Panc1 (cell line): Measurements from ENCODE around the gene CD99. TPM values are rescaled to one million over a fixed set of nuclear protein-coding genes. Genes with fewer than 3 reads are reported as not detected.
"Not testable (repeated sequence)": the region's sequence is repeated elsewhere in the genome, so short reads cannot be mapped to it uniquely, and the experiment has no call there.

ENCODE experiments used
- ATAC-seq: fragments of 200-7000 bp; cut with Tn5 transposase; 2 replicates; pipeline ENCODE4 v1.9.1; 2020; ENCODE audit warnings: mild to moderate bottlenecking, moderate library complexity
- BruUV-seq: library from RNA; stranded (reverse); fragments of 400-500 nt; replicated peaks from 2 replicates; lab custom pipeline; 2021; lab: Mats Ljungman, UMichigan
- CTCF ChIA-PET: fragments of 300-600 bp; sonication (Branson Sonifier 250); formaldehyde crosslinking; loops from one replicate; lab custom pipeline; 2022; ENCODE audit warnings: antibody characterized with exemption; lab: Charles Lee
- POLR2A ChIA-PET: fragments of 300-600 bp; sonication (Branson Sonifier 250); formaldehyde crosslinking; loops from one replicate; lab custom pipeline; 2022; ENCODE audit warnings: antibody characterized with exemption; lab: Charles Lee
- DNase-seq: peaks from one replicate; pipeline ENCODE4 v3.0.0-alpha.2; 2010; ENCODE audit warnings: low read depth, low spot score
- H3K27ac ChIP-seq: 2 replicates; pipeline ENCODE4 v1.5.1; 2011; ENCODE audit warnings: mild to moderate bottlenecking, low read length, inconsistent platforms
- H3K27me3 ChIP-seq: fragments of 200-500 bp; sonication (Bioruptor generic); 2 replicates; pipeline ENCODE4 v1.6.0; 2014; ENCODE audit warnings: low read length, inconsistent platforms; ENCODE audit not compliant: control insufficient read depth, insufficient read depth
- H3K36me3 ChIP-seq: fragments of 200-500 bp; sonication (Bioruptor generic); 2 replicates; pipeline ENCODE4 v1.5.1; 2014; ENCODE audit warnings: inconsistent platforms, mild to moderate bottlenecking, low read length, moderate library complexity; ENCODE audit not compliant: control insufficient read depth, insufficient read depth
- H3K4me1 ChIP-seq: 2 replicates; pipeline ENCODE4 v1.5.1; 2011; ENCODE audit warnings: inconsistent platforms, mild to moderate bottlenecking, low read length, moderate library complexity; ENCODE audit not compliant: control insufficient read depth, insufficient read depth
- H3K4me3 ChIP-seq, 2 experiments: 2 replicates each; pipeline ENCODE4 v1.5.1; 2011 to 2012; ENCODE audit warnings: low read depth in 2 of 2, low read length in 2 of 2, mild to moderate bottlenecking in 2 of 2, inconsistent platforms in 1 of 2, moderate library complexity in 1 of 2
- H3K9me3 ChIP-seq: fragments of 200-500 bp; sonication (Bioruptor generic); 2 replicates; pipeline ENCODE4 v1.5.1; 2014; ENCODE audit warnings: low read depth, mild to moderate bottlenecking, inconsistent platforms, low read length, moderate library complexity; ENCODE audit not compliant: control insufficient read depth, insufficient read depth
- POLR2AphosphoS5 ChIP-seq: IDR thresholded peaks from 2 replicates; pipeline ENCODE4 v1.6.1; 2012; ENCODE audit warnings: mild to moderate bottlenecking, low read depth, low read length, moderate library complexity
- SIN3A ChIP-seq: IDR thresholded peaks from 2 replicates; pipeline ENCODE4 v1.6.1; 2012; ENCODE audit warnings: low read depth, mild to moderate bottlenecking, low read length, moderate library complexity, borderline replicate concordance; ENCODE audit not compliant: insufficient read depth
- TCF7L2 ChIP-seq: IDR thresholded peaks from 2 replicates; pipeline ENCODE4 v1.6.1; 2011; ENCODE audit warnings: mild to moderate bottlenecking, low read depth, low read length, inconsistent platforms
- in situ Hi-C: cut with HindIII; loops from 2 replicates; pipeline ENCODE4 v1.10.0; 2016; ENCODE audit warnings: low sequenced_read_pairs, low pct_unique_long_range_greater_than_20kb
- intact Hi-C: fragments of 100-400 bp; cut with micrococcal nuclease; formaldehyde crosslinking; loops from one replicate; pipeline ENCODE4 v1.10.0; 2022; ENCODE audit not compliant: unreplicated experiment
- total RNA-seq: library from RNA; stranded (reverse); gene quantifications from one replicate; pipeline ENCODE4 v1.2.1, GENCODE V29; 2021; ENCODE audit not compliant: unreplicated experiment
- TF ChIP-seq, protein P1 (sequence below), 2 experiments: IDR thresholded peaks; 2 replicates each; pipeline ENCODE4 v1.6.1; 2011 to 2012; ENCODE audit warnings: low read depth in 2 of 2, control low read depth in 1 of 2, low read length in 1 of 2, mild to moderate bottlenecking in 1 of 2, moderate library complexity in 1 of 2; ENCODE audit not compliant: insufficient read depth in 1 of 2
- TF ChIP-seq, protein P2 (sequence below): fragments of 450-650 bp; IDR thresholded peaks from 2 replicates; pipeline ENCODE4 v1.5.1; 2017; ENCODE audit warnings: mild to moderate bottlenecking

The CD99 gene
- total RNA-seq, 1 experiment from 2014 or later: 67.6 TPM

DNA sequence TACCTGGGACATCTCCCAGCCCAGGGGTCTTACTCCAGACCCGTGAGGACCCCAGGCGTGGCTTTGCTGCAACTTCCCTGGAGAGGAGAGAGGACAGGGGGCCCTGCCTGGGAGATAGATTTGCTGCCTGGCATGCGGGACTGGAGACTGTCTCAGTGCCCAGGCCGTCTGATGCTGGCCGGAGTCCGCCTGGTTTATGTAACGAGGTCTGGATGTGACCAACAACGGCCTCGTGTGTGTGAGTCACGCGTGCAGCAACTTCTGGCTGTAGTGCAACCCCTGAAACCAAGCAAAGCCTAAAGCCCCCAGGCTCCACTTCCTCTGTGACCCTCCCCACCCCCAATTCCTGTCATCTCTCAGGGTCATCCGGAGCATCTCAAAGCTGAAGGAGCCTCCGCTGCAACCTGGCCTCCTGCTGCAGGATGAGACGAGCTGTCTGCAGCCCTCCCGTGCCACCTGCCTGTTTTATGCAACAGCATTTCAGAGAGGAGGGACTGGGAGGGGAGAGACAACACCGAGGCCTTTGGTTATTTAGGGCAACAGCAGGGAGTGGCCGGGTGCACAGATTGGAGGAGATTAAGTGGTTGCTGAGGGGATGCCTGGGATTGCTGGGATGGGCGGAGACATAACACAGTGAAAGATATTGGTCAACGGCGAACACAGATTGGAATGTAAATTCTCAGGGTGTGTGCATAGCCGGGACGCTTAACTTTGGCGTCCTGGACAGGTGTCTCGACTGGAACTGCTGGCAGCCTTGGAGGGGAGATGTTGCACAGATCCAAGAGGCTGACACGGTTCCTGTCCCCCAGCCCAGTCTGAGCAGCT is 76.7 kb downstream of the CD99 start:
- no TSS peak for BruUV-seq
- H3K27ac ChIP-seq: no peak overlapping the region
- DNase-seq: no peak
- intact Hi-C loops: no loop called here
- TF ChIP-seq TCF7L2 (no peak), SIN3A (no peak), POLR2AphosphoS5 (no peak)
- TF ChIP-seq, protein P1, sequence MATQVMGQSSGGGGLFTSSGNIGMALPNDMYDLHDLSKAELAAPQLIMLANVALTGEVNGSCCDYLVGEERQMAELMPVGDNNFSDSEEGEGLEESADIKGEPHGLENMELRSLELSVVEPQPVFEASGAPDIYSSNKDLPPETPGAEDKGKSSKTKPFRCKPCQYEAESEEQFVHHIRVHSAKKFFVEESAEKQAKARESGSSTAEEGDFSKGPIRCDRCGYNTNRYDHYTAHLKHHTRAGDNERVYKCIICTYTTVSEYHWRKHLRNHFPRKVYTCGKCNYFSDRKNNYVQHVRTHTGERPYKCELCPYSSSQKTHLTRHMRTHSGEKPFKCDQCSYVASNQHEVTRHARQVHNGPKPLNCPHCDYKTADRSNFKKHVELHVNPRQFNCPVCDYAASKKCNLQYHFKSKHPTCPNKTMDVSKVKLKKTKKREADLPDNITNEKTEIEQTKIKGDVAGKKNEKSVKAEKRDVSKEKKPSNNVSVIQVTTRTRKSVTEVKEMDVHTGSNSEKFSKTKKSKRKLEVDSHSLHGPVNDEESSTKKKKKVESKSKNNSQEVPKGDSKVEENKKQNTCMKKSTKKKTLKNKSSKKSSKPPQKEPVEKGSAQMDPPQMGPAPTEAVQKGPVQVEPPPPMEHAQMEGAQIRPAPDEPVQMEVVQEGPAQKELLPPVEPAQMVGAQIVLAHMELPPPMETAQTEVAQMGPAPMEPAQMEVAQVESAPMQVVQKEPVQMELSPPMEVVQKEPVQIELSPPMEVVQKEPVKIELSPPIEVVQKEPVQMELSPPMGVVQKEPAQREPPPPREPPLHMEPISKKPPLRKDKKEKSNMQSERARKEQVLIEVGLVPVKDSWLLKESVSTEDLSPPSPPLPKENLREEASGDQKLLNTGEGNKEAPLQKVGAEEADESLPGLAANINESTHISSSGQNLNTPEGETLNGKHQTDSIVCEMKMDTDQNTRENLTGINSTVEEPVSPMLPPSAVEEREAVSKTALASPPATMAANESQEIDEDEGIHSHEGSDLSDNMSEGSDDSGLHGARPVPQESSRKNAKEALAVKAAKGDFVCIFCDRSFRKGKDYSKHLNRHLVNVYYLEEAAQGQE (IDR thresholded peaks at IDR 0.05; ENCODE audit: insufficient read depth in 1 of 2, low read depth in 2 of 2, low read length in 1 of 2): no peak
- TF ChIP-seq, protein P2, sequence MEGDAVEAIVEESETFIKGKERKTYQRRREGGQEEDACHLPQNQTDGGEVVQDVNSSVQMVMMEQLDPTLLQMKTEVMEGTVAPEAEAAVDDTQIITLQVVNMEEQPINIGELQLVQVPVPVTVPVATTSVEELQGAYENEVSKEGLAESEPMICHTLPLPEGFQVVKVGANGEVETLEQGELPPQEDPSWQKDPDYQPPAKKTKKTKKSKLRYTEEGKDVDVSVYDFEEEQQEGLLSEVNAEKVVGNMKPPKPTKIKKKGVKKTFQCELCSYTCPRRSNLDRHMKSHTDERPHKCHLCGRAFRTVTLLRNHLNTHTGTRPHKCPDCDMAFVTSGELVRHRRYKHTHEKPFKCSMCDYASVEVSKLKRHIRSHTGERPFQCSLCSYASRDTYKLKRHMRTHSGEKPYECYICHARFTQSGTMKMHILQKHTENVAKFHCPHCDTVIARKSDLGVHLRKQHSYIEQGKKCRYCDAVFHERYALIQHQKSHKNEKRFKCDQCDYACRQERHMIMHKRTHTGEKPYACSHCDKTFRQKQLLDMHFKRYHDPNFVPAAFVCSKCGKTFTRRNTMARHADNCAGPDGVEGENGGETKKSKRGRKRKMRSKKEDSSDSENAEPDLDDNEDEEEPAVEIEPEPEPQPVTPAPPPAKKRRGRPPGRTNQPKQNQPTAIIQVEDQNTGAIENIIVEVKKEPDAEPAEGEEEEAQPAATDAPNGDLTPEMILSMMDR: no peak
- H3K4me3 ChIP-seq: no peak overlapping the region
- no peaks in the 10 kb centered on the region for H3K36me3 ChIP-seq
- in situ Hi-C loops: no loop called here
- ATAC-seq: no peak
- no peaks in the 10 kb centered on the region for H3K4me1 ChIP-seq
- no peaks in the 10 kb centered on the region; the same call in 1 of the 2 replicates for H3K27me3 ChIP-seq
- POLR2A ChIA-PET: no interaction called here
- CTCF ChIA-PET: no interaction called here
- H3K9me3 ChIP-seq: no peaks in the 10 kb centered on the region

DNA sequence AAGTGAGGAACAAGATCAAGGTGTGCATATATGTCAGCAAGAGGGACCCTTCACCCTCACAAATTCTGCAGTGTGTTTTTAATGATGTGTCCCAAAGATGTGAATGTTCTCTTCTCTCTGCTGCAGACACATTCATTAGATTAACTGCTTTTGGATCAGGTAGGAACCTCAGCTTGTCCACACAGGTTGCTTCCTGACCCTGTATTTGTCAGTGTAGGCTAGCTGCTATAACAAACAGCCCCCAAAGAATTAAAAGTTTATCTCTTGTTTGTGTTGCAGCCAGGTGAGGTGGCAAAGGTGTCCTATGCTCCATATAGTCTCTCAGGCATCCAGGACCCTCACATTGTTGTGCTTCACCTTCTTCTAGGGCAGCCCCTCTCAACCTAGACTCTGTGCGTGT is 78.5 kb downstream of the CD99 start:
- H3K27ac ChIP-seq: no peak overlapping the region
- H3K4me3 ChIP-seq: no peak overlapping the region
- TF ChIP-seq POLR2AphosphoS5 (no peak), SIN3A (no peak), TCF7L2 (no peak)
- TF ChIP-seq, protein P2: no peak
- TF ChIP-seq, protein P1 (IDR thresholded peaks at IDR 0.05; ENCODE audit: insufficient read depth in 1 of 2, low read depth in 2 of 2, low read length in 1 of 2): no peak
- H3K27me3 ChIP-seq: no peaks in the 10 kb centered on the region; the same call in 1 of the 2 replicates
- no peaks in the 10 kb centered on the region for H3K9me3 ChIP-seq
- BruUV-seq: no TSS peak
- intact Hi-C loops: no loop called here
- in situ Hi-C loops: no loop called here
- ATAC-seq (no peak), DNase-seq (no peak)
- POLR2A ChIA-PET: no interaction called here
- no peaks in the 10 kb centered on the region for H3K36me3 ChIP-seq
- no peaks in the 10 kb centered on the region for H3K4me1 ChIP-seq
- CTCF ChIA-PET: no interaction called here

DNA sequence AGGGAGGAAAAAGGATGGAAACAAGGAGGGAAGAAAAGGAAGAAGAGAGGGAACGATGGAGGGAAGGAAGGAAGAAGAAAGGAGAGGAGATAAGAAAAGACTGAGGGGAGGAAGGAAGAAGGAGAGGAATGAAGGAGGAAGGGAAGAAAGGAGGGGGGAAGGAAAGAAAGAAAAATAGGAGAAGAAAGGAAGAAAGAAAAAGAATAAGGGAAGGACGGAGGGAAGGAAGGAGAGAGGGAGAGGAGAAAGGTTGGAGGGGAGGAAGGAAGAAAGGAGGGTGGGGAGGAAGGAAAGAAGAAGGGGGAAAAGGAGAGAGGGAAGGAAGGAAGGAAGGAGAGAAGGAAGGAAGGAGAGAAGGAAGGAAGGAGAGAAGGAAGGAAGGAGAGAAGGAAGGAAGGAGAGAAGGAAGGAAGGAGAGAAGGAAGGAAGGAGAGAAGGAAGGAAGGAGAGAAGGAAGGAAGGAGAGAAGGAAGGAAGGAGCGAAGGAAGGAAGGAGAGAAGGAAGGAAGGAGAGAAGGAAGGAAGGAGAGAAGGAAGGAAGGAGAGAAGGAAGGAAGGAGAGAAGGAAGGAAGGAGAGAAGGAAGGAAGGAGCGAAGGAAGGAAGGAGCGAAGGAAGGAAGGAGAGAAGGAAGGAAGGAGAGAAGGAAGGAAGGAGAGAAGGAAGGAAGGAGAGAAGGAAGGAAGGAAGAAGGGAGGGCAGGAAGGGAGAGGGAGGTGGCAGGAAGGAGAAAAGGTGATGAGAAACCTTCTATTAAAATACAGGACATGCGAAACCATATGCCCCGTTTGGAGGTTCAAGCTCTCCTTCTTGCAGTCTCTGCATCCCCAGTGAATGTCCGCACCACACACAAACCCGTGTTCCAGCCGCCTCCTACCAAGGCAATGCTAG is 82.3 kb downstream of the CD99 start:
- H3K9me3 ChIP-seq, H3K4me1 ChIP-seq, CTCF ChIA-PET, BruUV-seq, DNase-seq, POLR2A ChIA-PET, H3K27me3 ChIP-seq, ATAC-seq, intact Hi-C loops, in situ Hi-C loops, H3K36me3 ChIP-seq, H3K27ac ChIP-seq, H3K4me3 ChIP-seq: not testable (repeated sequence)
